H1 (cell line): Measurements from ENCODE around the gene CNOT3. TPM values are rescaled to one million over a fixed set of nuclear protein-coding genes. Genes with fewer than 3 reads are reported as not detected.

Source experiments
- CTCF ChIA-PET: fragments of 300-600 bp; sonication (Branson Sonifier 250); formaldehyde crosslinking; loops from one replicate; lab custom pipeline; 2021; ENCODE audit not compliant: partially characterized antibody; lab: Charles Lee
- POLR2A ChIA-PET: fragments of 300-600 bp; sonication (Branson Sonifier 250); formaldehyde crosslinking; loops from one replicate; lab custom pipeline; 2021; ENCODE audit warnings: inconsistent platforms; ENCODE audit not compliant: partially characterized antibody; lab: Charles Lee
- DNase-seq, 2 experiments: peaks; one replicate each; pipeline versions ENCODE4 v3.0.0 to v3.0.0-alpha.2; 2010 to 2022; ENCODE audit warnings: low spot score in 2 of 2, low read depth in 1 of 2, mixed read lengths in 1 of 2
- FAIRE-seq: peaks from 2 replicates; lab custom pipeline; 2011; peaks lifted over from hg19 to GRCh38; lab: Jason Lieb, UNC
- H2AFZ ChIP-seq: 2 replicates; pipeline ENCODE4 v1.8.1; 2012; ENCODE audit warnings: low read length, inconsistent platforms
- H2AK5ac ChIP-seq: 2 replicates; pipeline ENCODE4 v1.6.1; 2013; ENCODE audit warnings: low read depth, low read length
- H2BK120ac ChIP-seq: replicated peaks from 2 replicates; pipeline ENCODE3; 2013; ENCODE audit warnings: low read depth, low read length, inconsistent platforms
- H2BK12ac ChIP-seq: 2 replicates; pipeline ENCODE4 v1.6.1; 2013; ENCODE audit warnings: low read depth, low read length
- H2BK15ac ChIP-seq: 2 replicates; pipeline ENCODE4 v1.6.1; 2013; ENCODE audit warnings: low read length
- H2BK20ac ChIP-seq: 2 replicates; pipeline ENCODE4 v1.6.1; 2013; ENCODE audit warnings: low read length
- H2BK5ac ChIP-seq: 2 replicates; pipeline ENCODE4 v1.6.1; 2013; ENCODE audit warnings: low read depth, low read length
- H3K14ac ChIP-seq: 2 replicates; pipeline ENCODE4 v1.6.1; 2013; ENCODE audit warnings: inconsistent platforms; ENCODE audit not compliant: insufficient read length
- H3K18ac ChIP-seq: 2 replicates; pipeline ENCODE4 v1.6.1; 2013; ENCODE audit warnings: low read length; ENCODE audit errors: extremely low read depth
- H3K23ac ChIP-seq: 2 replicates; pipeline ENCODE4 v1.6.1; 2013; ENCODE audit warnings: inconsistent platforms; ENCODE audit not compliant: insufficient read length
- H3K23me2 ChIP-seq: 2 replicates; pipeline ENCODE4 v1.6.1; 2013; ENCODE audit warnings: low read depth, low read length
- H3K27ac ChIP-seq: 2 replicates; pipeline ENCODE4 v1.6.1; 2011; ENCODE audit warnings: low read depth, low read length, inconsistent platforms
- H3K27me3 ChIP-seq, 4 experiments: replicated peaks in 1 of 4; 1 replicate in 1 of 4; 2 replicates in 3 of 4; pipeline versions ENCODE4 v1.6.1 to v1.8.1; 2011 to 2013; ENCODE audit warnings: low read length in 3 of 4, mild to moderate bottlenecking in 3 of 4, inconsistent platforms in 2 of 4, mixed read lengths in 2 of 4, moderate library complexity in 1 of 4; ENCODE audit not compliant: control insufficient read depth in 3 of 4, insufficient read depth in 3 of 4; ENCODE audit errors: extremely low read depth in 1 of 4
- H3K36me3 ChIP-seq, 4 experiments: 2 replicates each; pipeline versions ENCODE4 v1.6.1 to v1.8.1; 2011 to 2013; ENCODE audit warnings: mild to moderate bottlenecking in 4 of 4, low read length in 3 of 4, moderate library complexity in 2 of 4, control low read depth in 1 of 4, inconsistent platforms in 1 of 4; ENCODE audit not compliant: insufficient read depth in 4 of 4, control insufficient read depth in 2 of 4
- H3K4ac ChIP-seq: replicated peaks from 2 replicates; pipeline ENCODE3; 2013; ENCODE audit warnings: low read length, low read depth, mixed read lengths, inconsistent platforms; ENCODE audit not compliant: insufficient read length
- H3K4me1 ChIP-seq, 4 experiments: replicated peaks in 1 of 4; 1 replicate in 1 of 4; 2 replicates in 3 of 4; pipeline versions ENCODE4 v1.6.1 to v1.8.1; 2011 to 2013; ENCODE audit warnings: low read length in 3 of 4, inconsistent platforms in 2 of 4, mixed read lengths in 1 of 4; ENCODE audit not compliant: insufficient read depth in 4 of 4, control insufficient read depth in 3 of 4
- H3K4me2 ChIP-seq, 2 experiments: 2 replicates each; pipeline versions ENCODE4 v1.6.1 to v1.8.1; 2011 to 2013; ENCODE audit warnings: low read depth in 2 of 2, low read length in 2 of 2, control low read depth in 1 of 2, inconsistent platforms in 1 of 2, mild to moderate bottlenecking in 1 of 2; ENCODE audit not compliant: insufficient read depth in 1 of 2
- H3K4me3 ChIP-seq, 4 experiments: fragments of 200-600, 300-600 bp in 1 of 4; sonication (generic), shearing (Covaris generic), sonication (Bioruptor Twin) in 1 of 4; 2 replicates each; pipeline versions ENCODE4 v1.5.1 to v1.8.1; 2011 to 2016; ENCODE audit warnings: low read length in 4 of 4, low read depth in 3 of 4, control low read depth in 2 of 4, inconsistent platforms in 2 of 4, mild to moderate bottlenecking in 2 of 4, mixed read lengths in 1 of 4, moderate library complexity in 1 of 4; ENCODE audit not compliant: insufficient read depth in 2 of 4; ENCODE audit errors: extremely low read depth in 1 of 4
- H3K56ac ChIP-seq: replicated peaks from 2 replicates; pipeline ENCODE3; 2013; ENCODE audit warnings: low read depth, mild to moderate bottlenecking, mixed read lengths, low read length, inconsistent platforms; ENCODE audit not compliant: insufficient read length
- H3K79me1 ChIP-seq: 2 replicates; pipeline ENCODE4 v1.6.1; 2013; ENCODE audit warnings: low read depth, low read length, control low read depth
- H3K79me2 ChIP-seq, 2 experiments: 2 replicates each; pipeline versions ENCODE4 v1.6.1 to v1.8.1; 2012 to 2013; ENCODE audit warnings: low read length in 2 of 2, mild to moderate bottlenecking in 2 of 2, inconsistent platforms in 1 of 2; ENCODE audit not compliant: insufficient read depth in 2 of 2, control insufficient read depth in 1 of 2
- H3K9ac ChIP-seq, 4 experiments: replicated peaks in 1 of 4; 1 replicate in 1 of 4; 2 replicates in 3 of 4; pipeline versions ENCODE4 v1.6.1 to v1.8.1; 2011 to 2013; ENCODE audit warnings: low read depth in 3 of 4, low read length in 3 of 4, control low read depth in 2 of 4, mild to moderate bottlenecking in 2 of 4, moderate library complexity in 2 of 4, inconsistent platforms in 1 of 4; ENCODE audit errors: extremely low read depth in 1 of 4
- H3K9me3 ChIP-seq, 2 experiments: 2 replicates each; pipeline versions ENCODE4 v1.6.1 to v1.8.1; 2012 to 2013; ENCODE audit warnings: mild to moderate bottlenecking in 2 of 2, moderate library complexity in 2 of 2, control low read depth in 1 of 2, inconsistent platforms in 1 of 2, low read depth in 1 of 2, low read length in 1 of 2, mixed read lengths in 1 of 2; ENCODE audit not compliant: insufficient read depth in 2 of 2
- H4K20me1 ChIP-seq, 2 experiments: replicated peaks in 1 of 2; 2 replicates each; pipeline versions ENCODE3 to v1.8.1; 2011 to 2013; ENCODE audit warnings: inconsistent platforms in 2 of 2, low read length in 2 of 2, mild to moderate bottlenecking in 1 of 2; ENCODE audit not compliant: insufficient read depth in 2 of 2, control insufficient read depth in 1 of 2
- H4K5ac ChIP-seq: 2 replicates; pipeline ENCODE4 v1.6.1; 2013; ENCODE audit warnings: low read length, low read depth, mixed read lengths, inconsistent platforms; ENCODE audit not compliant: insufficient read length
- H4K8ac ChIP-seq: 2 replicates; pipeline ENCODE4 v1.8.0; 2013; ENCODE audit warnings: mild to moderate bottlenecking, moderate library complexity, low read length, inconsistent platforms; ENCODE audit not compliant: insufficient read depth; ENCODE audit errors: extremely low read depth
- H4K91ac ChIP-seq: replicated peaks from 2 replicates; pipeline ENCODE3; 2013; ENCODE audit warnings: low read length, mixed read lengths, inconsistent platforms; ENCODE audit not compliant: insufficient read length
- WGBS, 2 experiments: shearing (Covaris generic) in 1 of 2; methylation state at CpG; one replicate each; pipeline versions ENCODE4 v1.1.6 to v1.1.7; 2013 to 2015; ENCODE audit warnings: low lambda C conversion rate in 2 of 2, mixed read lengths in 2 of 2, inconsistent platforms in 1 of 2, low coverage in 1 of 2, missing lambda C conversion rate in 1 of 2; ENCODE audit not compliant: insufficient replicate concordance in 2 of 2, insufficient coverage in 1 of 2, insufficient read length in 1 of 2; ENCODE audit errors: extremely low coverage in 1 of 2, missing lambda C conversion rate in 1 of 2; 5-methylcytosine and 5-hydroxymethylcytosine counted together
- polyA plus RNA-seq, 7 experiments: library from polyadenylated mRNA; depleted of rRNA in 3 of 7; stranded (reverse) in 5 of 7; unstranded in 2 of 7; fragments of >200 nt in 5 of 7; fragments of 200-250 nt in 2 of 7; gene quantifications; 1 replicate in 5 of 7; 2 replicates in 1 of 7; 4 replicates in 1 of 7; pipeline versions ENCODE4 v1.2.1 to v1.2.3, GENCODE V29; 2011 to 2013; ENCODE audit warnings: missing spikeins in 2 of 7, mixed read lengths in 2 of 7
- total RNA-seq: library from RNA; stranded (reverse); fragmentation: NEBNext Ultra II Directional; extraction: Animal tissue kit (Norgen Biotek cat#: 25700); gene quantifications from 2 replicates; pipeline ENCODE4 v1.2.1, GENCODE V29; 2021

Gene CNOT3
- total and polyA plus RNA-seq, 2 of the 8 experiments (the other 6 are each of a cell fraction or from before 2014, with no cell fraction given): 21.2 to 86.4 TPM

- no peaks in the 10 kb centered on the region for H3K79me2 ChIP-seq
- H3K4ac ChIP-seq: no peak overlapping the region
- H4K91ac ChIP-seq: no peak overlapping the region
- H4K5ac ChIP-seq: no peak overlapping the region
- H2AK5ac ChIP-seq: no peak overlapping the region
- H3K36me3 ChIP-seq: peaks cover 6 to 11% (median 7%) of the 10 kb centered on the region in 4 experiments; a peak in 6 of 8 replicates
- H3K4me1 ChIP-seq: peaks cover 0 to 7% (median 3%) of the 10 kb centered on the region in 4 experiments; a peak in 5 of 7 replicates
- H3K9me3 ChIP-seq: no peaks in the 10 kb centered on the region
- H4K8ac ChIP-seq: no peak overlapping the region
- POLR2A ChIA-PET: interaction anchor here (0.6 to 28.7 kb wide), 9 partner anchors 8 to 270 kb away, joined by 3 to 909 read pairs (median 4); partner anchors contain the start of genes CNOT3, LENG8, MBOAT7 and RPS9
- H4K20me1 ChIP-seq: peaks cover 12 to 13% of the 10 kb centered on the region in 2 experiments
- H3K27ac ChIP-seq: peak overlapping the region; percentile 35; the same call in 1 of the 2 replicates
- CTCF ChIA-PET: interaction anchor here (0.8 to 1.9 kb wide), 13 partner anchors 9 to 269 kb away, joined by 3 to 7 read pairs (median 4); partner anchors contain the start of genes CNOT3, LENG1, LENG8 and MBOAT7
- no peak overlapping the region for H2BK5ac ChIP-seq
- no peak overlapping the region for H3K18ac ChIP-seq
- H2AFZ ChIP-seq: no peak overlapping the region
- H3K56ac ChIP-seq: no peak overlapping the region
- WGBS, 2 experiments: 80% methylated on average over 10 of the region's 10 CpGs; no CpG with 5 or more reads in 1 of the 2 experiments
- H3K9ac ChIP-seq: peak overlapping the region in 1 of 4 experiments; percentile 15; a peak in 2 of 7 replicates
- H3K27me3 ChIP-seq: no peaks in the 10 kb centered on the region
- H2BK15ac ChIP-seq: no peak overlapping the region
- DNase-seq (no peak), FAIRE-seq (no peak)
- no peak overlapping the region for H2BK20ac ChIP-seq
- H3K23ac ChIP-seq: no peak overlapping the region
- no peaks in the 10 kb centered on the region for H3K79me1 ChIP-seq
- no peak overlapping the region for H3K14ac ChIP-seq
- no peak overlapping the region for H3K4me3 ChIP-seq
- no peaks in the 10 kb centered on the region; the same call in 1 of the 2 replicates for H3K23me2 ChIP-seq
- no peak overlapping the region for H2BK120ac ChIP-seq
- no peak overlapping the region for H2BK12ac ChIP-seq
- H3K4me2 ChIP-seq: no peak overlapping the region
These were observed 41.8 kb downstream of the CNOT3 start for GRCh38 chr19:54179262-54179852.
